Stimulated activated CD8-positive, alpha-beta memory T cell treated with anti-CD3 and anti-CD28 coated beads, Interleukin-15, amount 100 ng/mL, for 24 hours (primary cell): ENCODE results near the gene DAP3.
"Not testable (repeated sequence)": the region's sequence is repeated elsewhere in the genome, so short reads cannot be mapped to it uniquely, and the experiment has no call there.

ENCODE experiments used
- DNase-seq: peaks from one replicate; pipeline ENCODE4 v3.0.0-alpha.2; 2020; ENCODE audit warnings: low read depth

DAP3 gene

GRCh38 chr1:155681776-155682175 lies 7.1 kb upstream of the DAP3 start:
- DNase-seq: no peak

GRCh38 chr1:155687705-155688323 lies 1.1 kb upstream of the DAP3 start:
- DNase-seq: not testable (repeated sequence)

GRCh38 chr1:155688324-155689080 lies 389 bp upstream of the DAP3 start, which contains the start of gene YY1AP1:
YY1AP1 (minus strand) TSS chr1:155688774; CDS start chr1:155680436, 8,338 bp downstream.
- peak; percentile 83 for DNase-seq

- no peak for DNase-seq
Observed at GRCh38 chr1:155691992-155692528, 3.2 kb downstream of the DAP3 start.

- no peak for DNase-seq
Observed at GRCh38 chr1:155694167-155694566, 5.3 kb downstream of the DAP3 start.

GRCh38 chr1:155695072-155695471 lies 6.2 kb downstream of the DAP3 start:
- DNase-seq: no peak

- DNase-seq: no peak
Observed at GRCh38 chr1:155695608-155696007, 6.7 kb downstream of the DAP3 start.

- no peak for DNase-seq
Observed at GRCh38 chr1:155696524-155696923, 7.6 kb downstream of the DAP3 start.

GRCh38 chr1:155697046-155697445 lies 8.2 kb downstream of the DAP3 start:
- DNase-seq: no peak

- DNase-seq: not testable (repeated sequence)
Observed at GRCh38 chr1:155697616-155698015, 8.7 kb downstream of the DAP3 start.

- DNase-seq: no peak
Observed at GRCh38 chr1:155698382-155699038, 9.6 kb downstream of the DAP3 start.

GRCh38 chr1:155699062-155699461 lies 10.2 kb downstream of the DAP3 start:
- DNase-seq: not testable (repeated sequence)

GRCh38 chr1:155701675-155702074 lies 12.8 kb downstream of the DAP3 start:
- DNase-seq: not testable (repeated sequence)

GRCh38 chr1:155703216-155703615 lies 14.3 kb downstream of the DAP3 start:
- no peak for DNase-seq

GRCh38 chr1:155704414-155704813 lies 15.5 kb downstream of the DAP3 start:
- DNase-seq: not testable (repeated sequence)

GRCh38 chr1:155706139-155706538 lies 17.2 kb downstream of the DAP3 start:
- DNase-seq: no peak

GRCh38 chr1:155709391-155709790 lies 20.5 kb downstream of the DAP3 start:
- no peak for DNase-seq

GRCh38 chr1:155711457-155711856 lies 22.6 kb downstream of the DAP3 start:
- not testable (repeated sequence) for DNase-seq

GRCh38 chr1:155712636-155713035 lies 23.7 kb downstream of the DAP3 start:
- DNase-seq: not testable (repeated sequence)

GRCh38 chr1:155713075-155713474 lies 24.2 kb downstream of the DAP3 start:
- no peak for DNase-seq

GRCh38 chr1:155715056-155715455 lies 26.2 kb downstream of the DAP3 start:
- DNase-seq: not testable (repeated sequence)

GRCh38 chr1:155715777-155716176 lies 26.9 kb downstream of the DAP3 start:
- no peak for DNase-seq

- no peak for DNase-seq
Observed at GRCh38 chr1:155717041-155717440, 28.1 kb downstream of the DAP3 start.
